PC-3 (cell line): ENCODE results near the gene SCUBE3. TPM values are rescaled to one million over a fixed set of nuclear protein-coding genes. Genes with fewer than 3 reads are reported as not detected.

ENCODE experiments used
- ATAC-seq: fragments of 200-7000 bp; cut with Tn5 transposase; 2 replicates; pipeline ENCODE4 v1.9.1; 2020; ENCODE audit warnings: mild to moderate bottlenecking, moderate library complexity
- BruUV-seq: library from RNA; stranded (reverse); fragments of 400-500 nt; replicated peaks from 2 replicates; lab custom pipeline; 2021; lab: Mats Ljungman, UMichigan
- CTCF ChIA-PET: fragments of 300-600 bp; sonication (Branson Sonifier 250); formaldehyde crosslinking; loops from one replicate; lab custom pipeline; 2022; ENCODE audit warnings: antibody characterized with exemption; lab: Charles Lee
- POLR2A ChIA-PET: fragments of 300-600 bp; sonication (Branson Sonifier 250); formaldehyde crosslinking; loops from one replicate; lab custom pipeline; 2022; ENCODE audit warnings: antibody characterized with exemption; ENCODE audit not compliant: unreplicated experiment; lab: Charles Lee
- DNase-seq: peaks from one replicate; pipeline ENCODE4 v3.0.0-alpha.2; 2015
- H2AFZ ChIP-seq: fragments of 300-600 bp; sonication (generic); 2 replicates; pipeline ENCODE4 v1.6.0; 2016; ENCODE audit warnings: antibody characterized with exemption, low read length
- H3F3A ChIP-seq: fragments of 300-600 bp; sonication (generic); one replicate; pipeline ENCODE4 v1.6.0; 2017; ENCODE audit warnings: antibody characterized with exemption, low read length, control low read depth, mild to moderate bottlenecking; ENCODE audit not compliant: unreplicated experiment
- H3K27ac ChIP-seq: fragments of 300-600 bp; sonication (generic); 2 replicates; pipeline ENCODE4 v1.5.1; 2016; ENCODE audit warnings: mild to moderate bottlenecking, low read length
- H3K27me3 ChIP-seq: fragments of 300-600 bp; sonication (generic); 2 replicates; pipeline ENCODE4 v1.6.1; 2016; ENCODE audit warnings: low read length, mixed read lengths
- H3K36me3 ChIP-seq: fragments of 300-600 bp; sonication (generic); 2 replicates; pipeline ENCODE4 v1.6.1; 2016; ENCODE audit warnings: low read depth, mixed run types, low read length, mixed read lengths
- H3K4me1 ChIP-seq: fragments of 300-600 bp; sonication (generic); 2 replicates; pipeline ENCODE4 v1.5.1; 2016; ENCODE audit warnings: low read length; ENCODE audit not compliant: insufficient read depth
- H3K4me2 ChIP-seq: fragments of 300-600 bp; sonication (generic); 2 replicates; pipeline ENCODE4 v1.6.0; 2016; ENCODE audit warnings: low read length
- H3K4me3 ChIP-seq: fragments of 300-600 bp; sonication (generic); 2 replicates; pipeline ENCODE4 v1.5.1; 2016; ENCODE audit warnings: mild to moderate bottlenecking, low read length, mixed read lengths
- H3K79me2 ChIP-seq: fragments of 300-600 bp; sonication (generic); 2 replicates; pipeline ENCODE4 v1.6.1; 2017; ENCODE audit warnings: low read length, mixed read lengths
- H3K9ac ChIP-seq: fragments of 300-600 bp; sonication (generic); 2 replicates; pipeline ENCODE4 v1.6.0; 2016; ENCODE audit warnings: mild to moderate bottlenecking, low read length
- H3K9me2 ChIP-seq: fragments of 300-600 bp; sonication (generic); replicated peaks from 2 replicates; pipeline ENCODE4 v1.6.1; 2016; ENCODE audit warnings: mixed run types, low read length, mixed read lengths
- H3K9me3 ChIP-seq: fragments of 300-600 bp; sonication (generic); 2 replicates; pipeline ENCODE4 v1.6.1; 2016; ENCODE audit warnings: low read length, mixed read lengths
- H4K20me1 ChIP-seq: fragments of 300-600 bp; sonication (generic); 2 replicates; pipeline ENCODE4 v1.6.1; 2016; ENCODE audit warnings: low read length, mixed read lengths
- EZH2 ChIP-seq: fragments of 300-600 bp; sonication (generic); IDR thresholded peaks from one replicate; pipeline ENCODE4 v1.6.1; 2017; ENCODE audit warnings: antibody characterized with exemption, mild to moderate bottlenecking, low read length; ENCODE audit not compliant: unreplicated experiment
- EZH2phosphoT487 ChIP-seq: fragments of 300-600 bp; sonication (generic); IDR thresholded peaks from 2 replicates; pipeline ENCODE4 v1.6.1; 2018; ENCODE audit warnings: mild to moderate bottlenecking, antibody characterized with exemption, low read length, borderline replicate concordance
- intact Hi-C: fragments of 100-400 bp; cut with micrococcal nuclease; formaldehyde crosslinking; loops from 2 replicates; pipeline ENCODE4 v1.9.0; 2023
- total RNA-seq: library from RNA; depleted of rRNA; stranded (reverse); fragments of >200 nt; gene quantifications from 2 replicates; pipeline ENCODE4 v1.2.3, GENCODE V29; 2014
- TF ChIP-seq, protein P1 (sequence below): fragments of 300-600 bp; sonication (generic); conservative IDR thresholded peaks from 2 replicates; pipeline ENCODE4 v1.5.1; 2017; ENCODE audit warnings: antibody characterized with exemption, low read depth, mild to moderate bottlenecking, low read length

SCUBE3 gene
- total RNA-seq, 1 experiment from 2014 or later = 1.5 TPM

- ATAC-seq (no peak), DNase-seq (no peak)
- intact Hi-C loops = no loop called here
- Histone ChIP-seq H3K27ac (no peak overlapping the region), H3K9me2 (no peaks in the 10 kb centered on the region), H3K9me3 (no peaks in the 10 kb centered on the region), H3K36me3 (peaks cover 6% of the 10 kb centered on the region; the same call in 1 of the 2 replicates), H4K20me1 (no peaks in the 10 kb centered on the region), H2AFZ (no peak overlapping the region), H3K4me2 (no peak overlapping the region), H3K79me2 (no peaks in the 10 kb centered on the region), H3K4me1 (no peaks in the 10 kb centered on the region), H3K9ac (no peak overlapping the region), H3K27me3 (no peaks in the 10 kb centered on the region), H3F3A (no peaks in the 10 kb centered on the region), H3K4me3 (no peak overlapping the region)
- no TSS peak for BruUV-seq
- POLR2A ChIA-PET = no interaction called here
- CTCF ChIA-PET = interaction anchor here (0.6 kb wide), 1 partner anchor 269 kb away, joined by 3 read pairs; no protein-coding TSS in a partner anchor
- TF ChIP-seq EZH2phosphoT487 (no peak), EZH2 (no peak)
- TF ChIP-seq, protein P1, sequence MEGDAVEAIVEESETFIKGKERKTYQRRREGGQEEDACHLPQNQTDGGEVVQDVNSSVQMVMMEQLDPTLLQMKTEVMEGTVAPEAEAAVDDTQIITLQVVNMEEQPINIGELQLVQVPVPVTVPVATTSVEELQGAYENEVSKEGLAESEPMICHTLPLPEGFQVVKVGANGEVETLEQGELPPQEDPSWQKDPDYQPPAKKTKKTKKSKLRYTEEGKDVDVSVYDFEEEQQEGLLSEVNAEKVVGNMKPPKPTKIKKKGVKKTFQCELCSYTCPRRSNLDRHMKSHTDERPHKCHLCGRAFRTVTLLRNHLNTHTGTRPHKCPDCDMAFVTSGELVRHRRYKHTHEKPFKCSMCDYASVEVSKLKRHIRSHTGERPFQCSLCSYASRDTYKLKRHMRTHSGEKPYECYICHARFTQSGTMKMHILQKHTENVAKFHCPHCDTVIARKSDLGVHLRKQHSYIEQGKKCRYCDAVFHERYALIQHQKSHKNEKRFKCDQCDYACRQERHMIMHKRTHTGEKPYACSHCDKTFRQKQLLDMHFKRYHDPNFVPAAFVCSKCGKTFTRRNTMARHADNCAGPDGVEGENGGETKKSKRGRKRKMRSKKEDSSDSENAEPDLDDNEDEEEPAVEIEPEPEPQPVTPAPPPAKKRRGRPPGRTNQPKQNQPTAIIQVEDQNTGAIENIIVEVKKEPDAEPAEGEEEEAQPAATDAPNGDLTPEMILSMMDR = no peak
Measured at GRCh38 chr6:35283361-35283760, 69.6 kb downstream of the SCUBE3 start.

GRCh38 chr6:35287671-35288396, 74.1 kb downstream of the SCUBE3 start:
- BruUV-seq = no TSS peak
- Histone ChIP-seq H3K36me3 (peaks cover 6% of the 10 kb centered on the region; the same call in 1 of the 2 replicates), H3K27ac (no peak overlapping the region), H3K4me3 (no peak overlapping the region), H3K4me1 (no peaks in the 10 kb centered on the region), H3K27me3 (no peaks in the 10 kb centered on the region), H3K79me2 (no peaks in the 10 kb centered on the region), H3K9ac (no peak overlapping the region), H3F3A (no peaks in the 10 kb centered on the region), H3K9me2 (no peaks in the 10 kb centered on the region), H3K9me3 (no peaks in the 10 kb centered on the region), H2AFZ (no peak overlapping the region), H3K4me2 (no peak overlapping the region), H4K20me1 (no peaks in the 10 kb centered on the region)
- CTCF ChIA-PET = no interaction called here
- ATAC-seq = no peak
- POLR2A ChIA-PET = interaction anchor here (0.6 kb wide), 1 partner anchor 78 kb away, joined by 3 read pairs; no protein-coding TSS in a partner anchor
- TF ChIP-seq EZH2 (no peak), EZH2phosphoT487 (no peak)
- TF ChIP-seq, protein P1 = no peak
- DNase-seq = no peak
- intact Hi-C loops = no loop called here

DNA sequence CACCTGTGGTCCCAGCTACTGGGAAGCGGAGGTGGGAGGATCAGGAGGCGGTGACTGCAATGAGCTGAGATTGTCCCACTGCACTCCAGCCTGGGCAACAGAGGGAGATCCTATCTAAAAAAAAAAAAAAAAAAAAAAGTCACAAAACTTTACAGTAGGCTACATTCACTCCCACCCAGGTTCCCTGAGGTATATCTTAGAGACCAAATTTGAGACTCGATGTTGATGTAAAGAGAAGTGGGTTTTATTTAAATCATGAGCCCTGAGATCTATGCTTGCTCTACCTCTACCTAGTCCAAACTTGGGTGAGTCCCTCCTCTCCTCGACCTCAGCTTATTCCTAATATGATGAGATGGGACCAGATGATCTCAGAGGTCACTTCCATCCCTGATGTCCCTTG, 75.1 kb downstream of the SCUBE3 start:
- Histone ChIP-seq H2AFZ (no peak overlapping the region), H3K36me3 (peaks cover 6% of the 10 kb centered on the region; the same call in 1 of the 2 replicates), H3K9me2 (no peaks in the 10 kb centered on the region), H3K4me2 (no peak overlapping the region), H3K9ac (no peak overlapping the region), H3K27me3 (no peaks in the 10 kb centered on the region), H3F3A (no peaks in the 10 kb centered on the region), H3K4me3 (no peak overlapping the region), H3K4me1 (no peaks in the 10 kb centered on the region), H3K79me2 (no peaks in the 10 kb centered on the region), H3K9me3 (no peaks in the 10 kb centered on the region), H3K27ac (no peak overlapping the region), H4K20me1 (no peaks in the 10 kb centered on the region)
- TF ChIP-seq EZH2 (no peak), EZH2phosphoT487 (no peak)
- TF ChIP-seq, protein P1 = no peak
- ATAC-seq (no peak), DNase-seq (no peak)
- BruUV-seq = no TSS peak
- ChIA-PET CTCF (no interaction called here), POLR2A (interaction anchor here (0.6 kb wide), 1 partner anchor 79 kb away, joined by 3 read pairs; no protein-coding TSS in a partner anchor)
- intact Hi-C loops = no loop called here
